HepG2 (cell line): Measurements from ENCODE around the gene DNAJC7. TPM values are rescaled to one million over a fixed set of nuclear protein-coding genes. Genes with fewer than 3 reads are reported as not detected.
A peak's percentile ranks its signal among the peaks of the same experiment; 100 is the strongest.

Source experiments
- ARNT ChIP-seq: fragments of 450-650 bp; IDR thresholded peaks from 2 replicates; pipeline ENCODE4 v1.6.1; 2017
- ATF6 ChIP-seq: sonication (generic); formaldehyde crosslinking; conservative IDR thresholded peaks from 2 replicates; pipeline ENCODE4 v1.4.0; 2020; ENCODE audit warnings: missing genetic modification reagents
- BCL6 ChIP-seq: IDR thresholded peaks from 2 replicates; pipeline ENCODE4 v1.6.1; 2016; ENCODE audit warnings: missing genetic modification reagents, missing compliant biosample characterization
- CBFB ChIP-seq: sonication (generic); formaldehyde crosslinking; IDR thresholded peaks from 2 replicates; pipeline ENCODE4 v1.4.0; 2020; ENCODE audit warnings: missing genetic modification reagents
- DR1 ChIP-seq: sonication (generic); formaldehyde crosslinking; IDR thresholded peaks from 2 replicates; pipeline ENCODE4 v1.8.0; 2021; ENCODE audit warnings: mild to moderate bottlenecking, missing genetic modification reagents, inconsistent platforms
- ELF3 ChIP-seq: IDR thresholded peaks from 2 replicates; pipeline ENCODE4 v1.6.1; 2016; ENCODE audit warnings: missing genetic modification reagents, missing compliant biosample characterization
- HNRNPUL1 ChIP-seq: fragments of 200-400 bp; formaldehyde crosslinking; IDR thresholded peaks from 2 replicates; pipeline ENCODE4 v1.6.1; 2017; ENCODE audit warnings: low read depth, mild to moderate bottlenecking, low read length, moderate library complexity
- MED1 ChIP-seq: sonication (generic); formaldehyde crosslinking; IDR thresholded peaks from 2 replicates; pipeline ENCODE4 v1.4.0; 2020; ENCODE audit warnings: missing genetic modification reagents
- MLXIP ChIP-seq: sonication (generic); formaldehyde crosslinking; IDR thresholded peaks from 2 replicates; pipeline ENCODE4 v1.9.0; 2021; ENCODE audit warnings: missing genetic modification reagents, borderline replicate concordance
- PHF8 ChIP-seq: sonication (generic); formaldehyde crosslinking; IDR thresholded peaks from 2 replicates; pipeline ENCODE4 v1.5.0; 2020; ENCODE audit warnings: missing genetic modification reagents
- RBM22 ChIP-seq: fragments of 200-400 bp; formaldehyde crosslinking; optimal IDR thresholded peaks from 2 replicates; pipeline ENCODE3; 2017; ENCODE audit warnings: mild to moderate bottlenecking, low read length, moderate library complexity
- SSRP1 ChIP-seq: IDR thresholded peaks from 2 replicates; pipeline ENCODE4 v1.6.1; 2016; ENCODE audit warnings: control low read depth
- TCF12 ChIP-seq, 2 experiments: fragments of 450-650 bp in 1 of 2; sonication (generic) in 1 of 2; formaldehyde crosslinking in 1 of 2; IDR thresholded peaks; 2 replicates each; pipeline versions ENCODE4 v1.6.1 to v1.8.0; 2017 to 2022; ENCODE audit warnings: antibody characterized with exemption in 1 of 2, mild to moderate bottlenecking in 1 of 2, missing genetic modification reagents in 1 of 2, moderate library complexity in 1 of 2
- TRIM22 ChIP-seq: fragments of 450-650 bp; IDR thresholded peaks from 2 replicates; pipeline ENCODE4 v1.6.1; 2017
- TRIM24 ChIP-seq: sonication (generic); formaldehyde crosslinking; IDR thresholded peaks from 2 replicates; pipeline ENCODE4 v1.8.0; 2022; ENCODE audit warnings: mild to moderate bottlenecking, missing genetic modification reagents
- ZFP37 ChIP-seq: sonication (generic); formaldehyde crosslinking; IDR thresholded peaks from 2 replicates; pipeline ENCODE4 v1.4.0; 2020; ENCODE audit warnings: missing genetic modification reagents, borderline replicate concordance
- ZFY ChIP-seq: sonication (generic); formaldehyde crosslinking; IDR thresholded peaks from 2 replicates; pipeline ENCODE4 v1.4.0; 2020; ENCODE audit warnings: missing genetic modification reagents
- ZNF382 ChIP-seq: sonication (generic); formaldehyde crosslinking; IDR thresholded peaks from 2 replicates; pipeline ENCODE4 v1.5.0; 2020; ENCODE audit warnings: missing genetic modification reagents, mild to moderate bottlenecking, borderline replicate concordance
- ZNF660 ChIP-seq: sonication (generic); formaldehyde crosslinking; IDR thresholded peaks from 2 replicates; pipeline ENCODE4 v1.5.1; 2020; ENCODE audit warnings: mild to moderate bottlenecking, low read depth, missing genetic modification reagents, borderline replicate concordance
- ZSCAN31 ChIP-seq: sonication (generic); formaldehyde crosslinking; IDR thresholded peaks from 2 replicates; pipeline ENCODE4 v1.5.0; 2020; ENCODE audit warnings: low read depth, mild to moderate bottlenecking, missing genetic modification reagents
- polyA plus RNA-seq, 8 experiments: library from polyadenylated mRNA; depleted of rRNA in 3 of 8; stranded (reverse) in 7 of 8; unstranded in 1 of 8; fragments of >200 nt; fragmentation: Illumina TruSeq in 4 of 8; extraction: Trizol in 4 of 8; gene quantifications; 2 replicates each; pipeline versions ENCODE4 v1.2.1 to v1.2.3, GENCODE V29; 2011 to 2016; ENCODE audit warnings: low read depth in 4 of 8, missing spikeins in 1 of 8, mixed read lengths in 1 of 8; ENCODE audit not compliant: insufficient read depth in 1 of 8
- total RNA-seq, 5 experiments: library from RNA; depleted of rRNA; stranded (reverse); fragments of >200 nt; fragmentation: Illumina TruSeq; extraction: Trizol; gene quantifications; 2 replicates each; pipeline ENCODE4 v1.2.3, GENCODE V29; 2016; ENCODE audit warnings: low read depth in 1 of 5
- TF ChIP-seq, protein P1 (sequence below): IDR thresholded peaks from 2 replicates; pipeline ENCODE4 v1.6.1; 2018; ENCODE audit warnings: missing genetic modification reagents

DNAJC7 gene
- total and polyA plus RNA-seq, 2 of the 13 experiments (the other 11 are each of a cell fraction or from before 2014, with no cell fraction given) = 47.7 to 132 TPM

GRCh38 chr17:42016941-42017865 lies at the start of gene DNAJC7 (continued):
- 0 out of 2 replicates have a peak, but pooled peaks have one; percentile 15 for TF ChIP-seq MLXIP (CRISPR knock-in tag)
- 0 out of 2 replicates have a peak, but pooled peaks have one; percentile 45 for TF ChIP-seq ATF6 (CRISPR knock-in tag)
- no peak for TF ChIP-seq ARNT
- TF ChIP-seq PHF8 (CRISPR knock-in tag) = peak; percentile 97
- TF ChIP-seq CBFB (CRISPR knock-in tag) = peak; percentile 89
- TF ChIP-seq TRIM24 (CRISPR knock-in tag) = no peak
- peak; percentile 84 for TF ChIP-seq MED1 (CRISPR knock-in tag)
- TF ChIP-seq ELF3 (CRISPR knock-in tag) = peak; percentile 83; the same call in 1 of the 2 replicates
- TF ChIP-seq TRIM22 = no peak
- no peak for TF ChIP-seq ZNF382
- TF ChIP-seq DR1 (CRISPR knock-in tag) = peak; percentile 85
- TF ChIP-seq TCF12 (IDR thresholded peaks at IDR 0.05) = no peak
- TF ChIP-seq TCF12 (CRISPR knock-in tag; IDR thresholded peaks at IDR 0.05) = peak; percentile 89; the same call in 1 of the 2 replicates
- TF ChIP-seq ZSCAN31 = peak; percentile 66; the same call in 1 of the 2 replicates
- TF ChIP-seq, protein P1, sequence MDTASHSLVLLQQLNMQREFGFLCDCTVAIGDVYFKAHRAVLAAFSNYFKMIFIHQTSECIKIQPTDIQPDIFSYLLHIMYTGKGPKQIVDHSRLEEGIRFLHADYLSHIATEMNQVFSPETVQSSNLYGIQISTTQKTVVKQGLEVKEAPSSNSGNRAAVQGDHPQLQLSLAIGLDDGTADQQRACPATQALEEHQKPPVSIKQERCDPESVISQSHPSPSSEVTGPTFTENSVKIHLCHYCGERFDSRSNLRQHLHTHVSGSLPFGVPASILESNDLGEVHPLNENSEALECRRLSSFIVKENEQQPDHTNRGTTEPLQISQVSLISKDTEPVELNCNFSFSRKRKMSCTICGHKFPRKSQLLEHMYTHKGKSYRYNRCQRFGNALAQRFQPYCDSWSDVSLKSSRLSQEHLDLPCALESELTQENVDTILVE (CRISPR knock-in tag) = peak; percentile 100
- TF ChIP-seq BCL6 (CRISPR knock-in tag) = peak; percentile 79
- TF ChIP-seq ZNF660 = no peak
- no peak for TF ChIP-seq HNRNPUL1
- no peak for TF ChIP-seq RBM22
- TF ChIP-seq ZFY = peak; percentile 87
- no peak for TF ChIP-seq SSRP1 (CRISPR knock-in tag)
- peak; percentile 80; the same call in 1 of the 2 replicates for TF ChIP-seq ZFP37
